HK-2 (cell line): ENCODE measurements around the gene NOC4L.

ENCODE experiments used
- DNase-seq: peaks from one replicate; pipeline ENCODE4 v3.0.0-alpha.2; 2018; ENCODE audit not compliant: unreplicated experiment

The NOC4L gene

GRCh38 chr12:132156573-132157325, 12.5 kb downstream of the NOC4L start:
- DNase-seq: no peak

GRCh38 chr12:132157733-132158409, 13.6 kb downstream of the NOC4L start:
- no peak for DNase-seq

DNA sequence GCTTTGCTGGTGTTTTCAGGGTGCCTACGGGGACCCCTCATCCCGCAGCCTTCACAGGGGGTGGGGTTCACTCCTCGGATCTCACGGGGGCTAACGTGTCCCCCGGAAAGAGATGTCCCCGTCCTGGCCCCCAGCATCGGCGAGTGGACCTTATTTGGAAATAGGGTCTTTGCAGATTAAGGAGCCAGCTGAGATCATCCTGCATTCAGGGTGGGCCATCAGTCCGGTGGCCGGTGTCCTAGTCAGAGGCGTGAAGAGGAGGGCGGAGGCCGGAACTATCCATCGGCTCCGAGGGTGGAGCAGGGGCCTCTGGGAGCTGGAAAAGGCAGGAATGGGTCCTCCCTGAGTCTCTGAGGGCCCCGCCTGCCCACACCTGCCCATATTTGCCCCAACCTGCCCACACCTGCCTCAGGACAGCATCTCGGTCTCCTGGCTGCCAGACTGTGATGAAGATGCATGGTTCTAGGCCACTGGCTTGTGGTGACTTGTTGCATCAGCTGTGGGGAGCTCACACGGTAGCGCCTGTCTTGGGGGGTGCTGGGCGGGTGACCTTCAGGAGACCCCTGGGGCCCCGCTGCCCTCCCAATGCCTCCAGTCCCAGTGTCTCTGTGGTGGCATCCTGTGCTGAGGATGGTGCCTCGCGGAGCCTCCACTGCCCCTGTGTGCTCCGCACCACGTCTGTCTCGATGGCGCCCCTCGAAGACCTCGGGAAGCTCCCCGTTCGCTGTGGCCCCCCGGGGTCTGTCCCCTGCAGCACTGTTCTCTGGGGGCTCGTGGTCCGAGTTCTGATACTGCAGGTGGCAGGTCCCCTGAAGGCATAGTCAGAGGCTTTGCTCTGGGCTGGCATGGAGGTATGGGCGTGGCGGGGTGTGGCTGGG, 14.7 kb downstream of the NOC4L start:
- no peak for DNase-seq

DNA sequence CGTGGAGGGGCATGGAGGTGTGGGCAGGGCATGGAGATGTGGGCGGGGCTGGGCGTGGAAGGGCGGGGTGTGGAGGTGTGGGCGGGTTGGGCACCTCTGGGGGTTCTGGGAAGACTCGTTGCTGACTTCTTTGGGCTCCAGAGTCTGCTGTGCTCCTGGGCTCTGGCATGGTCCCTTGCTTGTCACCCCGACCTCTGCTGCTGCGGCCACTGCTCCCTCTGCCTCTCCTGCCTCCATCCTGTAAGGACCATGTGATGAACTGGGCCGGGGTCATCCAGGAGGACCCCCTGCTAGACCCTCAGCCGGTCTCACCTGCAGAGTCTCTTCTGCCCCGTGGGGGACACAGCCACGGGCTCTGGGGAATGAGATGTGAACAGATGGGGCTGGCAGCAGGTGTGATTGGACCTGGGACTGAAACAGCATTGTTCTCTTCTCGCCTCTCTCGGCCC, 15.3 kb downstream of the NOC4L start:
- DNase-seq: no peak

DNA sequence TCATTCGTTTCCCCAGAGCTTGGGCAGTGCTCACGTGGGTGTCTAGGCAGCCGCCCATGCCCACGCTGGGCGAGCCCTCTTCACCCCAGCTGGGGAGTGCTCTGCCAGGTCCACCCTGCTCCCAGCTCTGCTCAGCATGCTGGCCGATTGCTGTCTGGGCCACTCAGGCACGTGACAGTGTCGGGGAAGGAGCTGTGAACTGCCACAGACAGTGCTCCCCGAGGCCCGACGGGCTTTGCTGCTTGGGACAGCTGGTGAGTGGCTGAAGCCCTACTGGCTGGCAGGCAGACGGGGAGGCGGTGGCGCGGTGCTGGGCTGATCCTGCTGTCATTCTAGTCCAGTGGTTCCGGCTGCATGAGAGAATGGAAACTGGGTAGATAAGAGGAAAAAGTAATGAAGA, 15.8 kb downstream of the NOC4L start:
- DNase-seq: no peak

- DNase-seq: no peak
Measured at GRCh38 chr12:132160601-132161035, 16.4 kb downstream of the NOC4L start.

DNA sequence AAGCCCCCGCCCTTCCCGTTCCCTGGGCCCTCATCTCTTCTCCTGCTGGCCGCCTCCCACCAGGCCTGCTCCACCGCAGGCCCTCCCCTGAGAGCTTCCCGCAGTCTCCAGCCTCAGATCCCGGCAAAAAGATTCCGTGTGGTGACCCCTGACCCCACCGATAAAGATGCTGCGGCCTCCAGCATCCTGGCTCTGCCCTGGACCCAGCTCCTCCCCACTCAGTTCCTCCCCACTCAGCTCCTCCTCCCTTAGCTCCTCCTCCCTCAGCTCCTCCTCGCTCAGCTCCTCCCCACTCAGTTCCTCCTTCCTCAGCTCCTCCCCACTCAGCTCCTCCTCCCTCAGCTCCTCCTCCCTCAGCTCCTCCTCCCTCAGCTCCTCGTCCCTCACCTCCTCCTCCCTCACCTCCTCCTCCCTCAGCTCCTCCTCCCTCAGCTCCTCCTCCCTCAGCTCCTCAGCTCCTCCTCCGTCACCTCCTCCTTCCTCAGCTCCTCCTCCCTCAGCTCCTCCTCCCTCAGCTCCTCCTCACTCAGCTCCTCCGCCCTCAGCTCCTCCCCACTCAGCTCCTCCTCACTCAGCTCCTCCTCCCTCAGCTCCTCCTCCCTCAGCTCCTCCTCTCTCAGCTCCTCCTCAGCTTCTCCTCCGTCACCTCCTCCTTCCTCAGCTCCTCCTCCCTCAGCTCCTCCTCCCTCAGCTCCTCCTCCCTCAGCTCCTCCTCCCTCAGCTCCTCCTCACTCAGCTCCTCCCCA, 17.0 kb downstream of the NOC4L start:
- DNase-seq: no peak

GRCh38 chr12:132161796-132162507, 17.7 kb downstream of the NOC4L start:
- no peak for DNase-seq

DNA sequence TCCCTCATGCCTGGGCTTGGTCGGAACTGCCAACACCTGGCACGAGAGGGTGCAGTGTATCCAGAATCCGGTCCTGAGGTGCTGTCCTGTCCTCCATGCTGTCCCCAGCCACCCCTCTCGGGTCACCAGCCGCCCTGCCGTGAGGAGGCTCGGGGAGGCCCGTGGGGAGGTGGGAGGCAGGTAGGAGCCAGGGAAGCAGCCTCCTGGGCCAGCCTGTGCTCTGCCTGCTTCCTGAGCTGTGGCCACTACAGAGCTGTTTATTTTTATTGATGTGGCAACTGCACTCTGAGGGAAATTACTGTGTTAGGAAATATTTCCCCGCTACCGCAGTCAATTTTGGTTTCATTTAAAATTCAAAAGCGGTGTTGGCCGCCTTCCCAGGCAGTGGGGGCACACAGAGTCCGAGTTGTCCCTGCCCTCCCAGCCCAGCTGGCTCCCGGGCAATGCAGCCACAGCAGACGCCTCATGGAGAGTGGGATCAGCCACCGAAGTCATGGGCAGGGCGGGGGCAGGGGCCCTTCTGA, 18.3 kb downstream of the NOC4L start:
- DNase-seq: no peak

- DNase-seq: no peak
Measured at GRCh38 chr12:132163041-132163910, 19.0 kb downstream of the NOC4L start.

DNA sequence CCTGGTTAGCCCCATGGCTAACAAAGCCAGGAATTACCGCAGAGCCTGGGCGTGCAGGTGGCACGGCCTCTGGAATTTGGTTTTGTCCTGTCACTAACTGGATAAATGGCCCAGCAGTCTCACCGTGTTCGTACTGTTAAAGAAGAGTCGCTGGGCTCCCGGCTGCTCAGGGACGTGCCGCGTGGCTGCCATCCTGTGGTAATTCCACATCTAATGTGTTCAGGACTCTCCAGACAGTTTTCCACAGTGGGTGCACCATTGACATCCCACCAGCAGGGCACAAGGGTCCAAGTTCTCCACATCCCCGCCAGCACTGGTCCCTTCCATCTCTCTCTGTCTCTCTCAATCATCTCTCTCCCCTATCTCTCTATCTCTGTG, 19.6 kb downstream of the NOC4L start:
- DNase-seq: no peak

GRCh38 chr12:132164426-132164825, 20.2 kb downstream of the NOC4L start:
- DNase-seq: no peak

DNA sequence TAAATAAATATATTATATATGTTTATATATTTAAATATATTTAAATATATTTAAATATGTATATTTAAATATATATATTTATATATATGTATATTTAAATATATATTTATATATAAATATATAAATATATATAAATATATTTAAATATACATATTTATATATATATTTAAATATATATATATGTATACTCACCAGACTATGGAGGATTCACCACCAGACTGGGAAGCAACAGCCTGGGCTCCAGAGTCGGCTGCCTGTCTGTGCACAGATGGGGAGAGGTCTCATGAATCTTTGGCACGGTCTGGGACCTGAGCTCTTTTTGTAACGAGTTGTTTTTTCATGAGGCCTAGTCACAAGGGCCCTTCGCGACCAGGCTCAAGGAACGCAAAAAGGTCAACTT, 21.3 kb downstream of the NOC4L start:
- no peak for DNase-seq

- no peak for DNase-seq
Measured at GRCh38 chr12:132166093-132166492, 21.8 kb downstream of the NOC4L start.

GRCh38 chr12:132166801-132167591, 22.7 kb downstream of the NOC4L start:
- no peak for DNase-seq

GRCh38 chr12:132167611-132168310, 23.5 kb downstream of the NOC4L start:
- no peak for DNase-seq

- DNase-seq: no peak
Measured at GRCh38 chr12:132168311-132169031, 24.2 kb downstream of the NOC4L start.

GRCh38 chr12:132169376-132169775, 25.1 kb downstream of the NOC4L start:
- no peak for DNase-seq
